Stomach smooth muscle (tissue), 2 donors: ENCODE data around the gene ZNF425.
A peak's percentile ranks its signal among the peaks of the same experiment; 100 is the strongest.
"Not testable (repeated sequence)": the region's sequence is repeated elsewhere in the genome, so short reads cannot be mapped to it uniquely, and the experiment has no call there.

Source experiments
- H3K27ac ChIP-seq: one replicate; pipeline ENCODE4 v1.7.0; 2013; ENCODE audit warnings: mild to moderate bottlenecking, low read length, inconsistent platforms
- H3K27me3 ChIP-seq, 2 donors: one replicate each; pipeline ENCODE4 v1.7.0; 2013; ENCODE audit warnings: low read length in 2 of 2; ENCODE audit not compliant: insufficient read depth in 2 of 2, control insufficient read depth in 1 of 2
- H3K36me3 ChIP-seq, 2 donors: one replicate each; pipeline ENCODE4 v1.7.0; 2013; ENCODE audit warnings: low read length in 2 of 2; ENCODE audit not compliant: control insufficient read depth in 2 of 2, insufficient read depth in 2 of 2
- H3K4me1 ChIP-seq: one replicate; pipeline ENCODE4 v1.7.0; 2013; ENCODE audit warnings: low read length; ENCODE audit not compliant: control insufficient read depth, insufficient read depth
- H3K4me3 ChIP-seq, 2 donors: one replicate each; pipeline ENCODE4 v1.7.0; 2013; ENCODE audit warnings: low read length in 2 of 2
- H3K9ac ChIP-seq, 2 donors: one replicate each; pipeline ENCODE4 v1.7.0; 2013; ENCODE audit warnings: low read length in 2 of 2, mild to moderate bottlenecking in 1 of 2
- H3K9me3 ChIP-seq, 2 donors: one replicate each; pipeline ENCODE4 v1.7.0; 2013; ENCODE audit warnings: low read length in 2 of 2; ENCODE audit not compliant: control insufficient read depth in 2 of 2
- donor health status: healthy.
- donor health status: Pancreatic carcinoma.

The ZNF425 gene

DNA sequence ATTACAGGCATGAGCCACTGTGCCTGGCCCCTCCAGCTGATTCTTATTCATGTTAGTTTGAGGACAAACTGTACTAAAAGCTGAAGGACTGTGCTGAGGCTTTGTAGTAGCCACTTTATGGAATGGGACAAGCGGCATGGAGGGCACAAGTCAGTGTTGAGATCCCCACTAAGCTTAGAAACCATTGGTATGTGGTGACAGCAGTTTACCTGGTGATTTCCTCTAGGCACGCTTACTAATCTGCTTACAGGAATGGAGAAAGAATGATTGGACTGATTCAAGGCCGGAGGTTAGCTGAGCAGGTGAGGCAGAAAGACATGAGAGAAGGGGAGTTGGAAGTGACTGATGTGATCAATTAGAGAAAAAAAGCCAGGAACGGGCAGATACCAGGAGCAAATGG, 24.9 kb upstream of the ZNF425 start:
- H3K4me3 ChIP-seq, result no peak overlapping the region
- H3K36me3 ChIP-seq, result peaks cover 0 to 7% of the 10 kb centered on the region in 2 donors

DNA sequence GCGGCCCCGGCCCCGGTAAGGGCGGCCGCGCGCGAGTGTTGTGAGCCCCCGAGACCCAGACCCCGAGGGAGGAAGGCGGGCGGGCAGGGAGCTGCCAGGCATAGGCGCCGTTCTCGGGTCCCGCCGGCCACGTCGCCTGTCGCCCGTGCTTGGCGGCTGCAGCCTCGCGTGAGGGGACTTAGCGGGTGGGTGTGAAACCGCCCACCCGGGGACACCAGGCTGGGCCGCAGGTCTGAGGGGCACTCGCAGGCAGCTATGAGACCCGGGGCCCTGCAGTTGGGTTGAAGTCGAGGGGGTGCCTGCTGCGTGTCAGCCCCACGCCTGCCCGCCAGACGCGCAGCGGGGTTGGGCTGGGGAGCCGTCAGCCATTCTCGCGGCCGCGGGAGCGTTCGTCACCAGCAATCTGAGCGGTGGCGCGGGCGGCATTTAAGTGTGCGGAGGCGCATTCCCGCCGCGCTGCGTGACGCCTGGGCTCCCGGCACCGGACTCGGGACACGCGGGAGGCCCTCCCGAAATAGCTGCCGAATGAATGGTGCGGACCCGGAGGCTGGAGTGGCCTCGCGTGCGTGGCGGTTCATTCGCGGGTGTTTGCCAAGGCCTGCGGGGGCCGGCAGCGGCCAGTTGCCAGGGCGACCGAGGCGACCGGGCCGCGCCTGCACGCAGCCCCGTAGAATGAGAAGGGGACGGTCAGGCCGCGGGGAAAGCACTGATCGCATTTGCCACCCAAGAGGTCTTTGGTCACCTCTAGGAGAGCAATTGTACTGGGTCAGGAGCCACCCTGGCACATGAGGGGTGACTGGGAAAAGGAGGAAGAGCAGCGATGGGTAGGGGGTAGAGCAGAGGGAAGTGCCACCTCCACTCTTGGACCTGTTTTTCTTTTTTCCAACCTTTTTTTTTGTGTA, 21.9 kb upstream of the ZNF425 start:
- H3K27me3 ChIP-seq, result no peaks in the 10 kb centered on the region
- H3K36me3 ChIP-seq, result no peaks in the 10 kb centered on the region
- peak overlapping the region; percentile 81 to 90 for H3K9ac ChIP-seq
- no peaks in the 10 kb centered on the region for H3K9me3 ChIP-seq
- H3K27ac ChIP-seq, result peak overlapping the region; percentile 75
- H3K4me3 ChIP-seq, result peak overlapping the region; percentile 63 to 86
- peaks cover 9% of the 10 kb centered on the region for H3K4me1 ChIP-seq

More for the DNA sequence above, 24.9 kb upstream of the ZNF425 start:
- no peak overlapping the region for H3K9ac ChIP-seq
- H3K4me1 ChIP-seq, result peaks cover 11% of the 10 kb centered on the region
- H3K27me3 ChIP-seq, result no peaks in the 10 kb centered on the region
- no peak overlapping the region for H3K27ac ChIP-seq
- no peaks in the 10 kb centered on the region for H3K9me3 ChIP-seq

DNA sequence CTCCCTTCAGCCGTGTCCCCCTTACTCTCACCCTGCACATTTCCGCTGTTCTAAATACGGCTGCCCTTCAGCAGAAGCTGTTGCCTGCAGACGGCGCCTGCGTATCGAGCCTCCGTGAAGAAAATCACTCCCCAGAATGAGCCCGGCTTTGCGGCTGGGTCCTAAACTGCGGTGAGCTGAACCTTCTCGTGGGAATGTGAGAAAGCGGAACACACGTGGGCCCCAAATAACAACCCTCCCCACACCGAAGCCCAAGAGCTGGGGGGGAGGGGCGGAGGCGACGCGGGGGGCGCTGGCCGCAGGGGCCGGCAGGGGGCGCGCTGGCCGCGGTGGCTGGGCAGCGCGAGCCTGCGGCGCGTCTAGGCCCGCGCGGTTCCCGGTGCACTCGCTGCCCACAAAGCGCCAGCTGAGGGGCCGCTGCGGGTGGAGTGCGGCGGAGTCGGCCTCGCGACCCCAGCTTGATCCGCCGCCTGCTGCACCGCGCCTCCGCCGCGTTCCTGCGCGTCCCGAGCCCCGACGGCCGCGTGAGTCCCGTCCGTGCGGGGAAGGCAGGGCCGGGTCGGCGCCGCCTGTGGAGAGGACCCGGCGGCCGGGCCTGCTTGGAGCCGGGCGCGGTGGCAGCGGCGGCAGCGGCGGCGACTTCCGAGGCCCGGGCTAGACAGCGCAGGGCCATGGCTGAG, 21.1 kb upstream of the ZNF425 start, which contains the start of gene ZNF398:
TSS of gene ZNF398 (plus strand) at position 382 of the 680 bp plus-strand sequence. CDS start at position 672, 290 bp downstream.
- Histone ChIP-seq H3K4me3 (peak within 1 kb of the TSS; percentile 86 to 94), H3K4me1 (peaks cover 9% of the 10 kb centered on the region), H3K9me3 (no peaks in the 10 kb centered on the region), H3K9ac (peak within 1 kb of the TSS; percentile 81 to 90), H3K27me3 (no peaks in the 10 kb centered on the region), H3K27ac (peak within 1 kb of the TSS; percentile 75), H3K36me3 (no peaks in the 10 kb centered on the region)

DNA sequence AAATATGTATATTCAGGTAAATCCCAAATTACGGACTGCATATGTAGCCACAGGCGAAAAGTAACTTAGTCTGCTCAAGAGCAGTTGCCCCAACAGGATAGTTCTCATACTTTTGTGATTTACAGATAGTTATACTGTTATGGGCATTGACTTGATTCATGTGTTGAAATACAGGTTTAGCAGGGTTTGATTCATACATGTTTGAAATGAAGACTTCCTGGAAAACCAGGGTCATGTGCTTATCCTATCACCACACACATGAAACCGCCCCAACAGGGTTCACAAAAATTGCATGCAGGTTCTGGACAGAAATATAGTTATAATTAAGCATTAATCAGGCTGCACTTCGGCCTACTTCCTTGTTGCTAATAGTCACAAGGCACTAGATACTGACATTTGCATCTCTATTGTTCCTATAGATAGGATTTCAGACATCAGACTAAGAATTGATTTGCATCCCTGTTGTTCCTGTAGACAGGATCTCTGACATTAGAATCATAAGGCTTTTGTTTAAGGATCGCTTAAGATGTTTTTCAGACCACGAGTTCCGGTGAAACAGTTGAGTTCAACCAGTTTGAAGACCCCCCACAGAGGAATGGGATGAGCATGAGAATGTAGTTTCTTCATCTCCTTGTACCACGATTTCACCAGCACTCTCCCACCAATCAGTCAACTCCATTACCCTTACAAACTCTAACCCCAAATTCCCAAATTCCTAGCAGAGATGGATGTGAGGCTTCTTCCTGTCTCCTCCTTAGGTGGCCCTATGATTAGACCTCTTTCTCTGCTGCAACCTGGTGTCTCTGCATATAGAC, 19.1 kb upstream of the ZNF425 start:
- Histone ChIP-seq H3K36me3 (no peaks in the 10 kb centered on the region), H3K9ac (no peak overlapping the region), H3K27me3 (no peaks in the 10 kb centered on the region), H3K9me3 (no peaks in the 10 kb centered on the region), H3K4me1 (peaks cover 9% of the 10 kb centered on the region), H3K4me3 (no peak overlapping the region), H3K27ac (no peak overlapping the region)

DNA sequence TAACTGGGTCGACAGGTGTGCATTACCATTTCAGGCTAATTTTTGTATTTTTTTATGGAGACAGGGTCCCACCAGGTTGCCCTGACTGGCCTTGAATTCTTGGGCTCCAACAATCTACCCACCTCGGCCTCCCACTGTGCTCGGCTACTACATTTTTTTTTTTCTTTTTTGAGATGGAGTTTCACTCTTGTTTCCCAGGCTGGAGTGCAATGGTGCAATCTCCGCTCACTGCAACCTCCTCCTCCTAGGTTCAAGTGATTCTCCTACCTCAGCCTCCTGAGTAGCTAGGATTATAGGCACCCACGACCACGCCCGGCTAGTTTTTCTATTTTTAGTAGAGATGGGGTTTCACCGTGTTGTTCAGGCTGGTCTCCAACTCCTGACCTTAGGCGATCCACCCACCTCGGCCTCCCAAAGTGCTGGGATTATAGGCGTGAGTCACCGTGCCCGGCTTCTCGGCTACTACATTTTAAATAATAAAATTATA, 18.4 kb upstream of the ZNF425 start:
- not testable (repeated sequence) for H3K27ac ChIP-seq, H3K9ac ChIP-seq, H3K27me3 ChIP-seq, H3K4me3 ChIP-seq, H3K9me3 ChIP-seq, H3K4me1 ChIP-seq, H3K36me3 ChIP-seq

DNA sequence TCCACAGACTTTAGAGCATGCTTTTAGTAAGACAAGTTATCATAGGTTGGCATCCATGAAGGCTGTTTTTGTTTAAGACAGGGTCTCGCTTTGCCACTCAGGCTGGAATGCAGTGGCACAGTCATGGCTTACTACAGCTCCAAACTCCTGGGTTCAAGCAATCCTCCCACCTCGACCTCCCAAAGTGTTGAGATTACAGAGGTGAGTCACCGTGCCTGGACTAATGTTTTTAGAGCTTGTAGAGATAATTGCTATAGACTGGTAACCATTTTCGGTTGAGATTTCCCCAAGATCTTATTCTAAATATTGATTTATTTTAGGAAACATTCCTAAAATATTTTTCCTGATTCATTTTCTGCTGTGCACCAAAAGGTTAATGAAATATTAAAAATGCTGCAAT, 15.8 kb upstream of the ZNF425 start:
- no peaks in the 10 kb centered on the region for H3K9me3 ChIP-seq
- H3K4me3 ChIP-seq, result no peak overlapping the region
- H3K27me3 ChIP-seq, result no peaks in the 10 kb centered on the region
- H3K27ac ChIP-seq, result no peak overlapping the region
- no peaks in the 10 kb centered on the region for H3K36me3 ChIP-seq
- no peak overlapping the region for H3K9ac ChIP-seq
- peaks cover 2% of the 10 kb centered on the region for H3K4me1 ChIP-seq

DNA sequence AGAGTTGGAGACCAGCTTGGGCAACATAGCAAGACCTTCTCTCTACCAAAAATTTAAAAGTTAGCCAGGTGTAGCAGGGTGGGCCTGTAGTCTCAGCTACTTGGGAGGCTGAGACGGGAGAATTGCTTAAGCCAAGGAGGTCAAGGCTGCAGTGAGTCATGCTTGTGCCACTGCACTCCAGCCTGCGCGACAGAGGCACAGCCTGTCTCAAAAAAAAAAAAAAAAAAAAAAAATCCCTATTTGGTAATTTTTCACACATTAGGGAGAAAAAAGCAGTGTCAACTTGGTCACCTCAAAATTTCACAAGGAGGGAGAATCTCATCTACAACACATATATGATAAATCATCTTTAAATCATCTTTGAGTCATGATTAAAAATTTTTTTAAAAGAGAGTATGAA, 14.7 kb upstream of the ZNF425 start:
- no peaks in the 10 kb centered on the region for H3K9me3 ChIP-seq
- no peaks in the 10 kb centered on the region for H3K4me1 ChIP-seq
- no peak overlapping the region for H3K9ac ChIP-seq
- H3K27me3 ChIP-seq, result no peaks in the 10 kb centered on the region
- no peak overlapping the region for H3K27ac ChIP-seq
- H3K36me3 ChIP-seq, result no peaks in the 10 kb centered on the region
- no peak overlapping the region for H3K4me3 ChIP-seq

DNA sequence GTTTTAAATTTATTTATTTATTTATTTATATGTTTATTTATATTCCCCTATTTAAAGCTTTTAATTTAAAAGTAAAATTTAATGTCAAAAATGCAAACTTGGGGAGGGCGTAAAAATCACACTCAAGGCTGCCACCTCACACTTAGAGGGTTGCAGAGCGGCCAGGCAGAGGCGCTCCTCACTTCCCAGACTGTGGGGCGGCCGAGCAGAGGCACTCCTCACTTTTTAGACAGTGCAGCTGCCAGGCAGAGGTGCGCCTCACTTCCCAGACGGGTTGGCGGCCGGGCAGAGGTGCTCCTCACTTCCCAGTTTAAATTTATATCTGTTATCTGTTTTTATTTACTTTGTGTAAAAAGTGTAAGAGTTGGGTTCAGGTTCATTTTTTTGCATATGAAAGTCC, 10.0 kb upstream of the ZNF425 start:
- no peaks in the 10 kb centered on the region for H3K9me3 ChIP-seq
- H3K27me3 ChIP-seq, result no peaks in the 10 kb centered on the region
- H3K4me1 ChIP-seq, result no peaks in the 10 kb centered on the region
- H3K36me3 ChIP-seq, result no peaks in the 10 kb centered on the region
- H3K4me3 ChIP-seq, result no peak overlapping the region
- H3K9ac ChIP-seq, result no peak overlapping the region
- H3K27ac ChIP-seq, result no peak overlapping the region

DNA sequence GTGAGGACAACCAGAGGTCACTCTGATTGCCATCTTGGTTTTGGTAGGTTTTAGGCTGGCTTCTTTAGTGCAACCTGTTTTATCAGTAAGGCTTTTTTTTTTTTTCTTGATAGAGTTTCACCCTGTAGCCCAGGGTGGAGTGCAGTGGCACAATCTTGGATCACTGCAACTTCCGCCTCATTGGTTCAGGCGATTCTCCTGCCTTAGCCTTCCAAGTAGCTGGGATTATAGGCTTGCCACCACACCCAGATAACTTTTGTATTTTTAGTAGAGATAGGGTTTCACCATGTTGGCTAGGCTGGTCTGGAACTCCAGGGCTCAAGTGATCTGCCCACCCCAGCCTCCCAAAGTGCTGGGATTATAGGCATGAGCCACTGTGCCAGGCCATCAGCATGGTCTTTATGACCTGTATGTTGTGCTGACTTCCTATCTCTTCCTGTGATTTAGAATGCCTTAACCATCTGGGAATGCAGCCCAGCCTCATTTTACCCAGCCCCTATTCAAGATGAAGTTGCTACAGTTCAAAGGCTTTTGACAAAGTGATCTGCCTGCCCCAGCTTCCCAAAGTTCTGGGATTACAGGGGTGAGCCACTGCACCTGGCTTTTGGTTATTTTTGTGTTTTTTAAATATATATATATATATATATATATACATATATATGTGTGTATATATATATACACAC, 7.0 kb upstream of the ZNF425 start:
- H3K27me3 ChIP-seq, result no peaks in the 10 kb centered on the region
- H3K27ac ChIP-seq, result no peak overlapping the region
- H3K9me3 ChIP-seq, result no peaks in the 10 kb centered on the region
- H3K4me1 ChIP-seq, result peaks cover under 1% of the 10 kb centered on the region
- no peak overlapping the region for H3K4me3 ChIP-seq
- no peak overlapping the region for H3K9ac ChIP-seq
- H3K36me3 ChIP-seq, result peaks cover 0 to 4% of the 10 kb centered on the region in 2 donors
